Ovary (tissue), 3 donors: Measurements from ENCODE around the gene MAML1.

Experiments used
- CTCF ChIP-seq, 3 donors: fragments of 450-650 bp in 2 of 3; fragments of 200-600 bp in 1 of 3; IDR thresholded peaks; one replicate each; pipeline versions ENCODE4 v1.5.1 to v1.8.0; 2016 to 2022; ENCODE audit warnings: antibody characterized with exemption in 3 of 3, mild to moderate bottlenecking in 1 of 3
- EP300 ChIP-seq: sonication (generic); formaldehyde crosslinking; IDR thresholded peaks from one replicate; pipeline ENCODE4 v1.6.1; 2017; ENCODE audit warnings: antibody characterized with exemption
- POLR2A ChIP-seq: fragments of 450-650 bp; IDR thresholded peaks from one replicate; pipeline ENCODE4 v1.6.1; 2017; ENCODE audit warnings: antibody characterized with exemption, mild to moderate bottlenecking, moderate library complexity
- donor health status: DM: no; HTN: no; CAD: no.

DNA sequence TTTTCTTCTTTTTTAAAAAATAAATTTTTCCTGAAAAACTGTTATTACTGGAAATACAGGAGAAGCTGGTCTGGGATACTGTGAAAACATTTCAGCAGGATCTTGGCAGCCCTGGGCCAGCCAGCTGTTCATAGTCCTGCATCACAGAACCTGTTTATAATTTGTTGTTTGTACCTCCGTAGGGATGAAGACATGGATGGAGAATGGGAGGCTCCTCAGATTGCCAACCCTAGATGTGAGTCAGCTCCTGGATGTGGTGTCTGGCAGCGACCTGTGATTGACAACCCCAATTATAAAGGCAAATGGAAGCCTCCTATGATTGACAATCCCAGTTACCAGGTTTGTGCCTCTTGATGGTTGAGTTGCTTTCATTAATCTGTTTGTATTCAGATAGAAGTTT is 12.4 kb upstream of the MAML1 start:
- no peak for TF ChIP-seq CTCF (IDR thresholded peaks at IDR 0.05)
- TF ChIP-seq POLR2A, result no peak
- no peak for TF ChIP-seq EP300
